HepG2 (cell line): ENCODE data around the gene PDE5A. TPM values are rescaled to one million over a fixed set of nuclear protein-coding genes. Genes with fewer than 3 reads are reported as not detected.

ENCODE experiments used
- ADNP ChIP-seq: sonication (generic); formaldehyde crosslinking; IDR thresholded peaks from 2 replicates; pipeline ENCODE4 v1.4.0; 2020; ENCODE audit warnings: missing genetic modification reagents
- CHD2 ChIP-seq: IDR thresholded peaks from 2 replicates; pipeline ENCODE4 v1.6.1; 2011; ENCODE audit warnings: low read depth, low read length, improper control_type of control experiment
- FOSL2 ChIP-seq: sonication (generic); formaldehyde crosslinking; IDR thresholded peaks from 2 replicates; pipeline ENCODE4 v1.4.0; 2020; ENCODE audit warnings: missing genetic modification reagents
- IKZF4 ChIP-seq: sonication (generic); formaldehyde crosslinking; IDR thresholded peaks from 2 replicates; pipeline ENCODE4 v1.5.1; 2020; ENCODE audit warnings: borderline replicate concordance, mild to moderate bottlenecking, low read depth, missing genetic modification reagents; ENCODE audit errors: not compliant biosample characterization
- ZNF331 ChIP-seq: sonication (generic); formaldehyde crosslinking; IDR thresholded peaks from 2 replicates; pipeline ENCODE4 v1.4.0; 2020; ENCODE audit warnings: missing genetic modification reagents
- ZNF432 ChIP-seq: sonication (generic); formaldehyde crosslinking; IDR thresholded peaks from 2 replicates; pipeline ENCODE4 v1.5.0; 2020; ENCODE audit warnings: missing genetic modification reagents, mild to moderate bottlenecking, borderline replicate concordance
- ZNF775 ChIP-seq: sonication (generic); formaldehyde crosslinking; IDR thresholded peaks from 2 replicates; pipeline ENCODE4 v1.4.0; 2020; ENCODE audit warnings: missing genetic modification reagents, mild to moderate bottlenecking, moderate library complexity, borderline replicate concordance
- polyA plus RNA-seq, 8 experiments: library from polyadenylated mRNA; depleted of rRNA in 3 of 8; stranded (reverse) in 7 of 8; unstranded in 1 of 8; fragments of >200 nt; fragmentation: Illumina TruSeq in 4 of 8; extraction: Trizol in 4 of 8; gene quantifications; 2 replicates each; pipeline versions ENCODE4 v1.2.1 to v1.2.3, GENCODE V29; 2011 to 2016; ENCODE audit warnings: low read depth in 4 of 8, missing spikeins in 1 of 8, mixed read lengths in 1 of 8; ENCODE audit not compliant: insufficient read depth in 1 of 8
- total RNA-seq, 5 experiments: library from RNA; depleted of rRNA; stranded (reverse); fragments of >200 nt; fragmentation: Illumina TruSeq; extraction: Trizol; gene quantifications; 2 replicates each; pipeline ENCODE4 v1.2.3, GENCODE V29; 2016; ENCODE audit warnings: low read depth in 1 of 5
- TF ChIP-seq, protein P1 (sequence below): sonication (generic); formaldehyde crosslinking; IDR thresholded peaks from 2 replicates; pipeline ENCODE4 v1.4.0; 2020; ENCODE audit warnings: missing genetic modification reagents, borderline replicate concordance
- TF ChIP-seq, protein P2 (sequence below): conservative IDR thresholded peaks from 2 replicates; pipeline ENCODE4 v1.6.1; 2018; ENCODE audit warnings: missing genetic modification reagents
- TF ChIP-seq, protein P3 (sequence below), 2 experiments: sonication (generic) in 1 of 2; formaldehyde crosslinking in 1 of 2; IDR thresholded peaks; 2 replicates each; pipeline versions ENCODE4 v1.6.1 to v1.9.0; 2014 to 2022; ENCODE audit warnings: antibody characterized with exemption in 1 of 2, borderline replicate concordance in 1 of 2, inconsistent platforms in 1 of 2, low read depth in 1 of 2, missing genetic modification reagents in 1 of 2
- TF ChIP-seq, protein P4 (sequence below): sonication (generic); formaldehyde crosslinking; IDR thresholded peaks from 2 replicates; pipeline ENCODE4 v1.4.0; 2020; ENCODE audit warnings: missing genetic modification reagents; ENCODE audit errors: not compliant biosample characterization
- TF ChIP-seq, protein P5 (sequence below): sonication (generic); formaldehyde crosslinking; IDR thresholded peaks from 2 replicates; pipeline ENCODE4 v1.5.0; 2020; ENCODE audit warnings: mild to moderate bottlenecking, missing genetic modification reagents, borderline replicate concordance

PDE5A gene
- total and polyA plus RNA-seq, 2 of the 13 experiments (the other 11 are each of a cell fraction or from before 2014, with no cell fraction given): 0.22 to 0.44 TPM

DNA sequence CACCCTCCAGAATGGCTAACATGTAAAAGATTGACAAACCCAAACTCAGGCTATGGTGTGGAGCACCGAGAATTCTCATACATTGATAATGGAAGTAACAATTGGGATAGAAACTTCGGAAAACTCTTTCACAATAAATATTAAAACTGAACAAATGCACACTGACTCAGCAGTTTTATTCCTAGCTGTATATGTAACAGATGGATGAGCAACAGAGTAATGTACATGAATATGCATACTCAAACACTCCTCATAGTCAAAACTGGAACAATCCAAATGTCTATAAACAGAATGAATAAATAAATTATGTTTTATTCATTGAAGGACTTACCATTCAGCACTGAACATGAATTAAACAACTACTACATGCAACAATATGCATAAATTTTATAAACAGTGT lies 37.1 kb upstream of the PDE5A start (continued):
- TF ChIP-seq ZNF432 (CRISPR knock-in tag): no peak
- TF ChIP-seq ADNP (CRISPR knock-in tag): no peak
- TF ChIP-seq, protein P1, sequence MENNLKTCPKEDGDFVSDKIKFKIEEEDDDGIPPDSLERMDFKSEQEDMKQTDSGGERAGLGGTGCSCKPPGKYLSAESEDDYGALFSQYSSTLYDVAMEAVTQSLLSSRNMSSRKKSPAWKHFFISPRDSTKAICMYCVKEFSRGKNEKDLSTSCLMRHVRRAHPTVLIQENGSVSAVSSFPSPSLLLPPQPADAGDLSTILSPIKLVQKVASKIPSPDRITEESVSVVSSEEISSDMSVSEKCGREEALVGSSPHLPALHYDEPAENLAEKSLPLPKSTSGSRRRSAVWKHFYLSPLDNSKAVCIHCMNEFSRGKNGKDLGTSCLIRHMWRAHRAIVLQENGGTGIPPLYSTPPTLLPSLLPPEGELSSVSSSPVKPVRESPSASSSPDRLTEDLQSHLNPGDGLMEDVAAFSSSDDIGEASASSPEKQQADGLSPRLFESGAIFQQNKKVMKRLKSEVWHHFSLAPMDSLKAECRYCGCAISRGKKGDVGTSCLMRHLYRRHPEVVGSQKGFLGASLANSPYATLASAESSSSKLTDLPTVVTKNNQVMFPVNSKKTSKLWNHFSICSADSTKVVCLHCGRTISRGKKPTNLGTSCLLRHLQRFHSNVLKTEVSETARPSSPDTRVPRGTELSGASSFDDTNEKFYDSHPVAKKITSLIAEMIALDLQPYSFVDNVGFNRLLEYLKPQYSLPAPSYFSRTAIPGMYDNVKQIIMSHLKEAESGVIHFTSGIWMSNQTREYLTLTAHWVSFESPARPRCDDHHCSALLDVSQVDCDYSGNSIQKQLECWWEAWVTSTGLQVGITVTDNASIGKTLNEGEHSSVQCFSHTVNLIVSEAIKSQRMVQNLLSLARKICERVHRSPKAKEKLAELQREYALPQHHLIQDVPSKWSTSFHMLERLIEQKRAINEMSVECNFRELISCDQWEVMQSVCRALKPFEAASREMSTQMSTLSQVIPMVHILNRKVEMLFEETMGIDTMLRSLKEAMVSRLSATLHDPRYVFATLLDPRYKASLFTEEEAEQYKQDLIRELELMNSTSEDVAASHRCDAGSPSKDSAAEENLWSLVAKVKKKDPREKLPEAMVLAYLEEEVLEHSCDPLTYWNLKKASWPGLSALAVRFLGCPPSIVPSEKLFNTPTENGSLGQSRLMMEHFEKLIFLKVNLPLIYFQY (CRISPR knock-in tag): no peak
- TF ChIP-seq, protein P2, sequence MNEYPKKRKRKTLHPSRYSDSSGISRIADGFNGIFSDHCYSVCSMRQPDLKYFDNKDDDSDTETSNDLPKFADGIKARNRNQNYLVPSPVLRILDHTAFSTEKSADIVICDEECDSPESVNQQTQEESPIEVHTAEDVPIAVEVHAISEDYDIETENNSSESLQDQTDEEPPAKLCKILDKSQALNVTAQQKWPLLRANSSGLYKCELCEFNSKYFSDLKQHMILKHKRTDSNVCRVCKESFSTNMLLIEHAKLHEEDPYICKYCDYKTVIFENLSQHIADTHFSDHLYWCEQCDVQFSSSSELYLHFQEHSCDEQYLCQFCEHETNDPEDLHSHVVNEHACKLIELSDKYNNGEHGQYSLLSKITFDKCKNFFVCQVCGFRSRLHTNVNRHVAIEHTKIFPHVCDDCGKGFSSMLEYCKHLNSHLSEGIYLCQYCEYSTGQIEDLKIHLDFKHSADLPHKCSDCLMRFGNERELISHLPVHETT (CRISPR knock-in tag): no peak
- TF ChIP-seq FOSL2 (CRISPR knock-in tag): no peak
- TF ChIP-seq, protein P3, sequence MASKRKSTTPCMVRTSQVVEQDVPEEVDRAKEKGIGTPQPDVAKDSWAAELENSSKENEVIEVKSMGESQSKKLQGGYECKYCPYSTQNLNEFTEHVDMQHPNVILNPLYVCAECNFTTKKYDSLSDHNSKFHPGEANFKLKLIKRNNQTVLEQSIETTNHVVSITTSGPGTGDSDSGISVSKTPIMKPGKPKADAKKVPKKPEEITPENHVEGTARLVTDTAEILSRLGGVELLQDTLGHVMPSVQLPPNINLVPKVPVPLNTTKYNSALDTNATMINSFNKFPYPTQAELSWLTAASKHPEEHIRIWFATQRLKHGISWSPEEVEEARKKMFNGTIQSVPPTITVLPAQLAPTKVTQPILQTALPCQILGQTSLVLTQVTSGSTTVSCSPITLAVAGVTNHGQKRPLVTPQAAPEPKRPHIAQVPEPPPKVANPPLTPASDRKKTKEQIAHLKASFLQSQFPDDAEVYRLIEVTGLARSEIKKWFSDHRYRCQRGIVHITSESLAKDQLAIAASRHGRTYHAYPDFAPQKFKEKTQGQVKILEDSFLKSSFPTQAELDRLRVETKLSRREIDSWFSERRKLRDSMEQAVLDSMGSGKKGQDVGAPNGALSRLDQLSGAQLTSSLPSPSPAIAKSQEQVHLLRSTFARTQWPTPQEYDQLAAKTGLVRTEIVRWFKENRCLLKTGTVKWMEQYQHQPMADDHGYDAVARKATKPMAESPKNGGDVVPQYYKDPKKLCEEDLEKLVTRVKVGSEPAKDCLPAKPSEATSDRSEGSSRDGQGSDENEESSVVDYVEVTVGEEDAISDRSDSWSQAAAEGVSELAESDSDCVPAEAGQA (IDR thresholded peaks at IDR 0.05; ENCODE audit: low read depth): no peak
- TF ChIP-seq, protein P3 (CRISPR knock-in tag; IDR thresholded peaks at IDR 0.05; ENCODE audit: borderline replicate concordance): no peak
- TF ChIP-seq, protein P4, sequence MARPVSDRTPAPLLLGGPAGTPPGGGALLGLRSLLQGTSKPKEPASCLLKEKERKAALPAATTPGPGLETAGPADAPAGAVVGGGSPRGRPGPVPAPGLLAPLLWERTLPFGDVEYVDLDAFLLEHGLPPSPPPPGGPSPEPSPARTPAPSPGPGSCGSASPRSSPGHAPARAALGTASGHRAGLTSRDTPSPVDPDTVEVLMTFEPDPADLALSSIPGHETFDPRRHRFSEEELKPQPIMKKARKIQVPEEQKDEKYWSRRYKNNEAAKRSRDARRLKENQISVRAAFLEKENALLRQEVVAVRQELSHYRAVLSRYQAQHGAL (CRISPR knock-in tag): no peak
- TF ChIP-seq, protein P5, sequence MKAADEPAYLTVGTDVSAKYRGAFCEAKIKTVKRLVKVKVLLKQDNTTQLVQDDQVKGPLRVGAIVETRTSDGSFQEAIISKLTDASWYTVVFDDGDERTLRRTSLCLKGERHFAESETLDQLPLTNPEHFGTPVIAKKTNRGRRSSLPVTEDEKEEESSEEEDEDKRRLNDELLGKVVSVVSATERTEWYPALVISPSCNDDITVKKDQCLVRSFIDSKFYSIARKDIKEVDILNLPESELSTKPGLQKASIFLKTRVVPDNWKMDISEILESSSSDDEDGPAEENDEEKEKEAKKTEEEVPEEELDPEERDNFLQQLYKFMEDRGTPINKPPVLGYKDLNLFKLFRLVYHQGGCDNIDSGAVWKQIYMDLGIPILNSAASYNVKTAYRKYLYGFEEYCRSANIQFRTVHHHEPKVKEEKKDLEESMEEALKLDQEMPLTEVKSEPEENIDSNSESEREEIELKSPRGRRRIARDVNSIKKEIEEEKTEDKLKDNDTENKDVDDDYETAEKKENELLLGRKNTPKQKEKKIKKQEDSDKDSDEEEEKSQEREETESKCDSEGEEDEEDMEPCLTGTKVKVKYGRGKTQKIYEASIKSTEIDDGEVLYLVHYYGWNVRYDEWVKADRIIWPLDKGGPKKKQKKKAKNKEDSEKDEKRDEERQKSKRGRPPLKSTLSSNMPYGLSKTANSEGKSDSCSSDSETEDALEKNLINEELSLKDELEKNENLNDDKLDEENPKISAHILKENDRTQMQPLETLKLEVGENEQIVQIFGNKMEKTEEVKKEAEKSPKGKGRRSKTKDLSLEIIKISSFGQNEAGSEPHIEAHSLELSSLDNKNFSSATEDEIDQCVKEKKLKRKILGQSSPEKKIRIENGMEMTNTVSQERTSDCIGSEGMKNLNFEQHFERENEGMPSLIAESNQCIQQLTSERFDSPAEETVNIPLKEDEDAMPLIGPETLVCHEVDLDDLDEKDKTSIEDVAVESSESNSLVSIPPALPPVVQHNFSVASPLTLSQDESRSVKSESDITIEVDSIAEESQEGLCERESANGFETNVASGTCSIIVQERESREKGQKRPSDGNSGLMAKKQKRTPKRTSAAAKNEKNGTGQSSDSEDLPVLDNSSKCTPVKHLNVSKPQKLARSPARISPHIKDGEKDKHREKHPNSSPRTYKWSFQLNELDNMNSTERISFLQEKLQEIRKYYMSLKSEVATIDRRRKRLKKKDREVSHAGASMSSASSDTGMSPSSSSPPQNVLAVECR (CRISPR knock-in tag): no peak
- TF ChIP-seq CHD2: no peak
- TF ChIP-seq ZNF775 (CRISPR knock-in tag): no peak
- no peak for TF ChIP-seq IKZF4 (CRISPR knock-in tag)
- no peak for TF ChIP-seq ZNF331
